Small intestine (tissue), 7 donors: ENCODE data around the gene CD164L2. TPM values are rescaled to one million over a fixed set of nuclear protein-coding genes. Genes with fewer than 3 reads are reported as not detected.

Experiments used
- DNase-seq, 2 donors: peaks; one replicate each; pipeline versions ENCODE4 v3.0.0 to v3.0.0-alpha.2; 2013
- FAIRE-seq: peaks from 2 replicates; lab custom pipeline; 2012; peaks lifted over from hg19 to GRCh38; lab: Jason Lieb, UNC
- H3K27ac ChIP-seq, 3 donors: one replicate each; pipeline ENCODE4 v1.5.1; 2013; ENCODE audit warnings: low read length in 2 of 3, mild to moderate bottlenecking in 2 of 3, control low read depth in 1 of 3, inconsistent platforms in 1 of 3, low read depth in 1 of 3, moderate library complexity in 1 of 3
- H3K27me3 ChIP-seq, 3 donors: one replicate each; pipeline ENCODE4 v1.6.1; 2013; ENCODE audit warnings: low read length in 3 of 3, inconsistent platforms in 1 of 3; ENCODE audit not compliant: control insufficient read depth in 3 of 3, insufficient read depth in 3 of 3
- H3K36me3 ChIP-seq, 3 donors: one replicate each; pipeline ENCODE4 v1.6.1; 2013; ENCODE audit warnings: low read length in 3 of 3, inconsistent platforms in 1 of 3, low read depth in 1 of 3, mild to moderate bottlenecking in 1 of 3, moderate library complexity in 1 of 3; ENCODE audit not compliant: control insufficient read depth in 3 of 3, insufficient read depth in 2 of 3
- H3K4me1 ChIP-seq, 3 donors: one replicate each; pipeline ENCODE4 v1.6.1; 2013; ENCODE audit warnings: low read length in 2 of 3, inconsistent platforms in 1 of 3, low read depth in 1 of 3, mild to moderate bottlenecking in 1 of 3, moderate library complexity in 1 of 3; ENCODE audit not compliant: control insufficient read depth in 3 of 3, insufficient read depth in 2 of 3
- H3K4me3 ChIP-seq, 3 donors: one replicate each; pipeline ENCODE4 v1.5.1; 2013; ENCODE audit warnings: low read length in 3 of 3, control low read depth in 1 of 3, inconsistent platforms in 1 of 3, low read depth in 1 of 3, mild to moderate bottlenecking in 1 of 3, moderate library complexity in 1 of 3
- H3K9me3 ChIP-seq, 2 donors: one replicate each; pipeline ENCODE4 v1.6.1; 2013; ENCODE audit warnings: low read depth in 1 of 2, low read length in 1 of 2; ENCODE audit not compliant: control insufficient read depth in 2 of 2, insufficient read depth in 1 of 2
- WGBS, 3 donors: extraction: QIAGEN DNeasy Blood & Tissue Kit; methylation state at CpG; one replicate each; pipeline ENCODE4 v1.1.7; 2013; 5-methylcytosine and 5-hydroxymethylcytosine counted together
- polyA plus RNA-seq, 4 donors: library from polyadenylated mRNA; stranded (reverse) in 3 of 4; unstranded in 1 of 4; fragments of 200-250 nt in 3 of 4; fragments of 120-200 nt in 1 of 4; gene quantifications; one replicate each; pipeline versions ENCODE4 v1.2.1 to v1.2.3, GENCODE V29; 2013
- donor health status: healthy with polysubstance abuse.
- donor health status: control.
- donor health status: control.
- donor health status: Bipolar disorder and iron deficiency.
- donor health status: healthy.

Gene CD164L2
- polyA plus RNA-seq, 4 donors = 0.03 to 0.04 TPM; not detected in 2

- H3K9me3 ChIP-seq = no peaks in the 10 kb centered on the region
- H3K27me3 ChIP-seq = peaks cover 0 to 18% (median 0%) of the 10 kb centered on the region in 3 donors
- no peak overlapping the region for H3K4me3 ChIP-seq
- peaks cover 0 to 8% (median 0%) of the 10 kb centered on the region in 3 donors for H3K36me3 ChIP-seq
- peaks cover 0 to 35% (median 5%) of the 10 kb centered on the region in 3 donors for H3K4me1 ChIP-seq
- 85 to 87% (median 85%) methylated on average over 14 of the region's 14 CpGs for WGBS, 3 donors
- DNase-seq (no peak), FAIRE-seq (no peak)
- H3K27ac ChIP-seq = no peak overlapping the region
Observed at GRCh38 chr1:27346991-27347624, 36.0 kb downstream of the CD164L2 start.

DNA sequence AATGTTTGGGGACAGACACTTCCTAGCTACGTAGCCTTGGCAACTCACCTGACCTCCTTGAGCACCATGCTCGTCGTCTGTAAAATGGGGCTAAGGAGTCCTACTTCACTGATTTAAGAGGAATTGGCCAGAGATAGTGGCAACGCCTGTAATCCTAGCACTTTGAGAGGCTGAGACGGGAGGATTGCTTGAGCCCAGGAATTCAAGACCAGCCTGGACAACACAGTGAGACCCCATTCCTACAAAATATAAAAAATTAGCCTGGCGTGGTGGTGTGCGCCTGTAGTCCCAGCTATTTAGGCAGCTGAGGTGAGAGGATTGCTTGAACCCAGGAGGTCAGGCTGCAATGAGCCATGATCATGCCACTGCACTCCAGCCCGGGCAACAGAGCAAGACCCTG, 36.8 kb downstream of the CD164L2 start:
- peaks cover 0 to 38% (median 5%) of the 10 kb centered on the region in 3 donors for H3K4me1 ChIP-seq
- FAIRE-seq = no peak
- no peak overlapping the region for H3K4me3 ChIP-seq
- peaks cover 0 to 8% (median 0%) of the 10 kb centered on the region in 3 donors for H3K36me3 ChIP-seq
- H3K9me3 ChIP-seq = no peaks in the 10 kb centered on the region
- H3K27me3 ChIP-seq = peaks cover 0 to 18% (median 0%) of the 10 kb centered on the region in 3 donors
- DNase-seq = no peak
- 93 to 97% (median 94%) methylated on average over 8 of the region's 8 CpGs for WGBS, 3 donors
- no peak overlapping the region for H3K27ac ChIP-seq

GRCh38 chr1:27345272-27345671, 37.9 kb downstream of the CD164L2 start:
- Histone ChIP-seq H3K9me3 (no peaks in the 10 kb centered on the region), H3K36me3 (peaks cover 0 to 8% (median 0%) of the 10 kb centered on the region in 3 donors), H3K27me3 (peaks cover 0 to 10% (median 0%) of the 10 kb centered on the region in 3 donors), H3K4me1 (peaks cover 0 to 27% (median 4%) of the 10 kb centered on the region in 3 donors), H3K4me3 (no peak overlapping the region), H3K27ac (no peak overlapping the region)
- 91 to 95% (median 93%) methylated on average over 12 of the region's 12 CpGs for WGBS, 3 donors
- FAIRE-seq = no peak
- no peak for DNase-seq

GRCh38 chr1:27343639-27344025, 39.5 kb downstream of the CD164L2 start:
- Histone ChIP-seq H3K4me3 (no peak overlapping the region), H3K36me3 (peaks cover 0 to 17% (median 0%) of the 10 kb centered on the region in 3 donors), H3K27me3 (no peaks in the 10 kb centered on the region), H3K27ac (peak overlapping the region in 1 of 3 donors; percentile 64), H3K9me3 (no peaks in the 10 kb centered on the region), H3K4me1 (peaks cover 0 to 17% (median 0%) of the 10 kb centered on the region in 3 donors)
- DNase-seq (no peak), FAIRE-seq (no peak)
- WGBS, 3 donors = 57 to 73% (median 69%) methylated on average over 5 of the region's 5 CpGs

GRCh38 chr1:27342778-27343638, 40.1 kb downstream of the CD164L2 start:
- peak overlapping the region in 2 of 3 donors; percentile 36 to 44 for H3K4me3 ChIP-seq
- H3K4me1 ChIP-seq = peaks cover 0 to 17% (median 0%) of the 10 kb centered on the region in 3 donors
- DNase-seq (peak; percentile 47 to 55), FAIRE-seq (no peak)
- no peaks in the 10 kb centered on the region for H3K27me3 ChIP-seq
- H3K27ac ChIP-seq = peak overlapping the region; percentile 37 to 64 (median 44)
- peaks cover 0 to 20% (median 0%) of the 10 kb centered on the region in 3 donors for H3K36me3 ChIP-seq
- WGBS, 3 donors = 46 to 64% (median 49%) methylated on average over 28 to 31 of the region's 31 CpGs
- H3K9me3 ChIP-seq = no peaks in the 10 kb centered on the region

DNA sequence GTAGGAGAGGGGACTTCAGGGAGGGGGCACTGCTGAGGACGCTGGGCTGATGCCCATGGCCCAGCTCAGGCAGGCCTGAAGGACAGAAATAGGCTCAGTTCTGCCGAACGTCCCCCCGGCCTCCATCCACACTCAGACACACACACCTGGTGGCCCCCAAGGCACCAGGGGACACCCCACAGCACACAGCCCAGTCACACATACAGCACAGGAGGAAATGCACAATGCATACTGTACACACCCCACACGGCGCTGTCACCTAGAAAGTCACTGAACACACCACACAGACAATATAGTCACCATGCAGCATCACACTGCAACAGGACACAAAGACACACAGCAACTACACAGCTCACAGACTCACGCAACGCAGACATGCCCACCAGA, 40.7 kb downstream of the CD164L2 start:
- H3K27me3 ChIP-seq = no peaks in the 10 kb centered on the region
- H3K9me3 ChIP-seq = no peaks in the 10 kb centered on the region
- FAIRE-seq (no peak), DNase-seq (peak in 1 of 2 donors; percentile 14)
- H3K27ac ChIP-seq = peak overlapping the region in 2 of 3 donors; percentile 9 to 79
- peaks cover 0 to 20% (median 0%) of the 10 kb centered on the region in 3 donors for H3K36me3 ChIP-seq
- peak overlapping the region; percentile 36 to 64 (median 44) for H3K4me3 ChIP-seq
- H3K4me1 ChIP-seq = peaks cover 0 to 17% (median 0%) of the 10 kb centered on the region in 3 donors
- WGBS, 3 donors = 40 to 53% (median 51%) methylated on average over 8 of the region's 8 CpGs

- H3K9me3 ChIP-seq = no peaks in the 10 kb centered on the region
- peak within 1 kb of the TSS; percentile 36 to 64 (median 44) for H3K4me3 ChIP-seq
- FAIRE-seq (no peak), DNase-seq (peak; percentile 63 to 77)
- WGBS, 3 donors = 15 to 21% (median 17%) methylated on average over 22 of the region's 22 CpGs
- no peaks in the 10 kb centered on the region for H3K27me3 ChIP-seq
- H3K27ac ChIP-seq = peak within 1 kb of the TSS; percentile 37 to 79 (median 44)
- peaks cover 0 to 26% (median under 1%) of the 10 kb centered on the region in 3 donors for H3K36me3 ChIP-seq
- peaks cover 0 to 17% (median 0%) of the 10 kb centered on the region in 3 donors for H3K4me1 ChIP-seq
Observed at GRCh38 chr1:27341525-27342252, 41.4 kb downstream of the CD164L2 start, which contains the start of gene SYTL1. SYTL1 (plus strand) TSS chr1:27342022; CDS start chr1:27345335, 3,313 bp downstream.
